Ovary (tissue), 3 donors: Measurements from ENCODE around the gene ORMDL2.

ENCODE experiments used
- CTCF ChIP-seq, 3 donors: fragments of 450-650 bp in 2 of 3; fragments of 200-600 bp in 1 of 3; IDR thresholded peaks; one replicate each; pipeline versions ENCODE4 v1.5.1 to v1.8.0; 2016 to 2022; ENCODE audit warnings: antibody characterized with exemption in 3 of 3, mild to moderate bottlenecking in 1 of 3
- EP300 ChIP-seq: sonication (generic); formaldehyde crosslinking; IDR thresholded peaks from one replicate; pipeline ENCODE4 v1.6.1; 2017; ENCODE audit warnings: antibody characterized with exemption
- POLR2A ChIP-seq: fragments of 450-650 bp; IDR thresholded peaks from one replicate; pipeline ENCODE4 v1.6.1; 2017; ENCODE audit warnings: antibody characterized with exemption, mild to moderate bottlenecking, moderate library complexity
- donor health status: DM: no; HTN: no; CAD: no.

DNA sequence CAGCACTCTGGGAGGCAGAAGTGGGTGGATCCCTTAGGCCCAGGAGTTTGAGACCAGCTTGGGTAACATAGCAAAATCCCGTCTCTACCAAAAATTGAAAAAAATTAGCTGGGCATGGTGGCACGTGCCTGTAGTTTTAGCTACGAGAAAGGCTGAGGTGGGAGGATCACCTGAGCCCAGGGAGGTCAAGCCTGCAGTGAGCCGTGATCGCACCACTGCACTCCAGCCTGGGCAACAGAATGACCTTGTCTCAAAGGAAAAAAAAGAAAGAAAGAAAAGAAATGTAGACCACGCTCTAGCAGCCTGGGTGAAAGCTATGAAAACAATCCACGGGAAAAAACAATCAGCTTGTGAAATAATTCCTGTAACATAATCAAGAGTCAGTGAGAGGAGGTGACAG lies 29.3 kb upstream of the ORMDL2 start:
- no peak for TF ChIP-seq CTCF (IDR thresholded peaks at IDR 0.05)
- no peak for TF ChIP-seq POLR2A
- TF ChIP-seq EP300, result no peak
